ENCODE data around the gene NHLH1. TPM values are rescaled to one million over a fixed set of nuclear protein-coding genes. Genes with fewer than 3 reads are reported as not detected.

NHLH1 gene
- total RNA-seq, 1 donor from 2014 or later, result not detected

DNA sequence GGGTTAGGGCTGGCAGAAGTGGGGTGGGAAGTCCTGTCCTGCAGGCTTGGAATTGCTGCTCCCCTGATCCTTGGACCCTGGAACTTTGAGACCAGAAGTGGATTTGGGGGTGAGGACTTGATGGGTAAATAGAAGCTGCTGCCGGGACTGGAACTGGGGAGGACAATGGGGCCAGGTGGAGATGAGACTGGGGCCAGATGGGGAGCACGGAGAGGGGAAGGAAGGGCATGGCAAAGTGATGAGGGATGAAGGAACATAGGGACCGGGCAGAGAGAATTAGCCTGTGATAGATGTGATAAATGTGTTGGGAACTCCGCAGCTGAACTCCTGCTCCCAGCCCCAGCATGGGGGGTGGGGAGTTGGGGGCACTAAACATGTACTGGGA, 637 bp downstream of the NHLH1 start:
- Histone ChIP-seq H3K9me3 (no peaks in the 10 kb centered on the region), H3K27ac (no peak overlapping the region), H3K27me3 (no peaks in the 10 kb centered on the region), H3K36me3 (no peaks in the 10 kb centered on the region), H3K4me3 (no peak overlapping the region), H3K4me1 (no peaks in the 10 kb centered on the region)
- TF ChIP-seq, protein P1, sequence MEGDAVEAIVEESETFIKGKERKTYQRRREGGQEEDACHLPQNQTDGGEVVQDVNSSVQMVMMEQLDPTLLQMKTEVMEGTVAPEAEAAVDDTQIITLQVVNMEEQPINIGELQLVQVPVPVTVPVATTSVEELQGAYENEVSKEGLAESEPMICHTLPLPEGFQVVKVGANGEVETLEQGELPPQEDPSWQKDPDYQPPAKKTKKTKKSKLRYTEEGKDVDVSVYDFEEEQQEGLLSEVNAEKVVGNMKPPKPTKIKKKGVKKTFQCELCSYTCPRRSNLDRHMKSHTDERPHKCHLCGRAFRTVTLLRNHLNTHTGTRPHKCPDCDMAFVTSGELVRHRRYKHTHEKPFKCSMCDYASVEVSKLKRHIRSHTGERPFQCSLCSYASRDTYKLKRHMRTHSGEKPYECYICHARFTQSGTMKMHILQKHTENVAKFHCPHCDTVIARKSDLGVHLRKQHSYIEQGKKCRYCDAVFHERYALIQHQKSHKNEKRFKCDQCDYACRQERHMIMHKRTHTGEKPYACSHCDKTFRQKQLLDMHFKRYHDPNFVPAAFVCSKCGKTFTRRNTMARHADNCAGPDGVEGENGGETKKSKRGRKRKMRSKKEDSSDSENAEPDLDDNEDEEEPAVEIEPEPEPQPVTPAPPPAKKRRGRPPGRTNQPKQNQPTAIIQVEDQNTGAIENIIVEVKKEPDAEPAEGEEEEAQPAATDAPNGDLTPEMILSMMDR (IDR thresholded peaks at IDR 0.05), result no peak
- TF ChIP-seq POLR2A (IDR thresholded peaks at IDR 0.05) (no peak), POLR2AphosphoS5 (IDR thresholded peaks at IDR 0.05; ENCODE audit: insufficient read depth in 1 of 2, low read depth in 1 of 2) (no peak)
- peak in 1 of 2 donors; percentile 74 for DNase-seq (ENCODE audit: extremely low spot score in 2 of 2)
- intact Hi-C loops (cut with DNase I), result no loop called here

DNA sequence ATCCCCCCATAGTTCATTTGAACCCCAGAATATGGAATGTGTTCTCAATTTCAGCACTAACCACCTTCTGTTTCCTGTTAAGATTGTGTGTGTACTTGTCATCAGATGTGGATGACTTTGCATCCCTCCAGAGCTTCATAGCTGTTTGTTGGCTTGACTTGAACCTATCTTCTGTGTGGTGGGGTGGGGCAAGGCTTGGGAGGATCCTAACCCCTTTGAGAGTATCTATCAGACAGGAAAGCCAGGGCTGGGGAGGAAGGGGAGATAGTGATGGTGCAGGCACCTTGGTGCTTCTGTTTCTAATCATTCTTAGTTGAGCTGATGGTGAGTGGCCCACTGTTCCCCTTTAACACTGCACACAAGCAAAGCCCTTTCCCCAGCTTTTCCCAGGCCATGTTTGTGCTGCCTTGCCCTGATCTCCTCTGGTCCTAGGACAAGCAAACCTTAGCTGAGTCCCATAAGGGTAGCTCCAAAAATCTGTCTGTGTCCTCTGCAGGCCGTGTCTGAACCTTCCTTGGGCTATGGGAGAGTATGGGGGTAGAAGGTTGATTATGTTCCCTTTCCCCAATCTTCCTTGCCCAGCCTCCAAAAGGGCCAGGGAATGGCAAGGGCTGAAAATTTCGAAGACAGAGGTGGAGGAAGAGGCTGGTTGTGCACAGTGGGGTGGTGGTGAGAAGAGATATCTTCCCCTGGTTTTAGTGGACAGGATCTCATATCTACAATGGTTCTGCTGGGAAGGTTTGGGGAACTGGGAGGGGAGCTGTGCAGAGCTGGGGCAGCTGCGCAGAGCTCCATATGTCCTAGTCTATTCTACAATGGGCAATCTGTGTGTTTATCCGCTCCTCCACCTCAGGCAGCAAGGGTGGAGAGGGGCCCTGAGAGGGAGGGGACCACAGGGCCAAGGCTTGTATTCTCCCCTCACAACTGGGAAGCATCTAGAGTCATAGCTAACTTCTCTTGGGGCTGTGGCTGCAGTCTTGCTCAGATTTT, 1.4 kb downstream of the NHLH1 start:
- peak in 1 of 2 donors; percentile 56 for DNase-seq (ENCODE audit: extremely low spot score in 2 of 2)
- Histone ChIP-seq H3K9me3 (no peaks in the 10 kb centered on the region), H3K4me3 (no peak overlapping the region), H3K36me3 (no peaks in the 10 kb centered on the region), H3K4me1 (no peaks in the 10 kb centered on the region), H3K27me3 (no peaks in the 10 kb centered on the region), H3K27ac (no peak overlapping the region)
- TF ChIP-seq POLR2A (IDR thresholded peaks at IDR 0.05), result no peak
- TF ChIP-seq, protein P1 (IDR thresholded peaks at IDR 0.05), result no peak
- TF ChIP-seq POLR2AphosphoS5 (IDR thresholded peaks at IDR 0.05; ENCODE audit: insufficient read depth in 1 of 2, low read depth in 1 of 2), result no peak
- intact Hi-C loops (cut with DNase I), result no loop called here

DNA sequence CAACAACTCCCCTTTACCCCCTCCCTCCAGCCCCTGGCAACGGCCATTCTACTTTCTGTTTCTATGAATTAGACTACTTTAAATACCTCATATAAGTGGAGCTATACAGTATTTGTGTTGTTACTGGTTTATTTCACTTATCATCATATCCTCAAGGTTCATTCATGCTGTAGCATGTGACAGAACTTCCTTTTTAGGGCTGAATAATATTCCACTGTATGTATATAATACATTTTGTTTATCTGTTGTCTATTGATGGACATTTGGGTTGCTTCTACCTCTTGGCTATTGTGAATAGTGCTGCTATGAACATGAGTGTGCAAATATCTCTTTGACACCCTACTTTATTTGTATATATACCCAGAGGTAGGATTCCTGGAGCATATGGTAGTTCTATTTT, 2.2 kb downstream of the NHLH1 start:
- no peak for DNase-seq (ENCODE audit: extremely low spot score in 2 of 2)
- TF ChIP-seq, protein P1 (IDR thresholded peaks at IDR 0.05), result no peak
- no peak for TF ChIP-seq POLR2A (IDR thresholded peaks at IDR 0.05)
- TF ChIP-seq POLR2AphosphoS5 (IDR thresholded peaks at IDR 0.05; ENCODE audit: insufficient read depth in 1 of 2, low read depth in 1 of 2), result no peak
- Histone ChIP-seq H3K9me3 (no peaks in the 10 kb centered on the region), H3K27ac (no peak overlapping the region), H3K27me3 (no peaks in the 10 kb centered on the region), H3K4me3 (no peak overlapping the region), H3K4me1 (no peaks in the 10 kb centered on the region), H3K36me3 (no peaks in the 10 kb centered on the region)
- intact Hi-C loops (cut with DNase I), result no loop called here

DNA sequence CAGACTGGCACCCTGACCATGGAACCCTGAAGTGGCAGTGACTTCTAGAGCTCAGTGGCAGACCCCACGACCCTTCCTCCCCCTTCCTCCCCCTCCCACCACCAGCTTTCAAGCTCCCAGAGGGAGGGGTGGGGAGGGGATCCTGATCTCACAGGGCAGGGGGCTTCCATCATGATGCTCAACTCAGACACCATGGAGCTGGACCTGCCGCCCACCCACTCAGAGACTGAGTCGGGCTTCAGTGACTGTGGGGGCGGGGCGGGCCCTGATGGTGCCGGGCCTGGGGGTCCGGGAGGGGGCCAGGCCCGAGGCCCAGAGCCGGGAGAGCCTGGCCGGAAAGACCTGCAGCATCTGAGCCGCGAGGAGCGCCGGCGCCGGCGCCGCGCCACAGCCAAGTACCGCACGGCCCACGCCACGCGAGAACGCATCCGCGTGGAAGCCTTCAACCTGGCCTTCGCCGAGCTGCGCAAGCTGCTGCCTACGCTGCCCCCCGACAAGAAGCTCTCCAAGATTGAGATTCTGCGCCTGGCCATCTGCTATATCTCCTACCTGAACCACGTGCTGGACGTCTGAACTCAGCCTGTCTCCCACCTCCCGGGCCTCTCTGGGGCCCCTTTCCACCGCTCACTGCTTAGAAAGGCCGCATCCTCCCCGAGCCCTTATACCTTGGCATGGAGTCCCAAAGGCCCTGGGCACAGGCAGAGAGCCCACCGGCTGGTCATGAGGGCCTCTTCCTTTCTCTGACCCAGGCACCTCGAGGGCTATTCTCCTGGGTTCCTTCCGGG, 3.9 kb downstream of the NHLH1 start:
- Histone ChIP-seq H3K27ac (no peak overlapping the region), H3K4me3 (no peak overlapping the region), H3K36me3 (no peaks in the 10 kb centered on the region), H3K4me1 (peaks cover 2% of the 10 kb centered on the region), H3K27me3 (no peaks in the 10 kb centered on the region), H3K9me3 (no peaks in the 10 kb centered on the region)
- TF ChIP-seq POLR2AphosphoS5 (IDR thresholded peaks at IDR 0.05; ENCODE audit: insufficient read depth in 1 of 2, low read depth in 1 of 2), result no peak
- TF ChIP-seq POLR2A (IDR thresholded peaks at IDR 0.05), result no peak
- TF ChIP-seq, protein P1 (IDR thresholded peaks at IDR 0.05), result no peak
- intact Hi-C loops (cut with DNase I), result no loop called here
- DNase-seq (ENCODE audit: extremely low spot score in 2 of 2), result peak; percentile 61 to 62
